ENCODE measurements around the gene MBOAT1.
"Not testable (repeated sequence)": the region's sequence is repeated elsewhere in the genome, so short reads cannot be mapped to it uniquely, and the experiment has no call there.

Gene MBOAT1

GRCh38 chr6:20170455-20171148, 41.7 kb downstream of the MBOAT1 start:
- no peak for DNase-seq (ENCODE audit: low spot score)

DNA sequence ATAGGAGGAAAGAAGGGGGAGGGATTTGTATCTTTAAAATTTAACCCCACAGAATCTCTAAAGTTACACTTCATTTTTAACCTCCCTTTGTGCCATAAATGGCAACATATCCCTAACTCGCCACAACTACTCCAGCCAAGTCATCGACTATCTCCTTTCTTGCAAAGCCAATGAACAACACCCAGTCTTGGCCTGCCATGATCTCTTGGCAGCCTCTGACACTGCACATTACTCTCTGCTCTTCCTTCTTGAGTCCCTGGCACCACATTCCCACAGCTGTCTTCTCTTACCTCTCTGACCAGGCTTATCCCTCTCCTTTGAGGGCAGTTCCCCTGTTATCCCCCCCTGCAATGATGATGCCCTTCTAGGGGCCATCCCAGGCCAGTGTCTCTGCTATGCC, 42.5 kb downstream of the MBOAT1 start:
- no peak for DNase-seq (ENCODE audit: low spot score)

DNA sequence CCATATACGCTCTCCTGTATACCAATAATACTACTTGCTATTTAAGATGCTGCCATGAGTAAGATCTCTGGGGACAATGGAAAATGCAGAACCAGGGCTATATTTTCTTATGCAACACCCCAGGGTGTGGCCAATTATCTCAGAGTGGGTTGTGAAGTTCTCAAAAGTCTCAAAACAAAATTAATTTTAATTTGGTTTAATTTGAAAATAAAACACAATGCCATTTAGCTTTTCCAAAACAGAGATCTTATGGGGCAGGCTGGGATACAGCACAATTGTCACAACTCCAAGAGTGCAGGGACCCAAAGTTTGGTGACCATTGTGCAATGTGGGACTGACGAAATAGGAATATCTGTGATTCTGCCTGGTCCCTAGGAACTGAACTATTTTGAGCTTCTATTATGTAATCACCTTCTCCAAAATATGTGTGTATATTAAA, 43.1 kb downstream of the MBOAT1 start:
- no peak for DNase-seq (ENCODE audit: low spot score)

DNA sequence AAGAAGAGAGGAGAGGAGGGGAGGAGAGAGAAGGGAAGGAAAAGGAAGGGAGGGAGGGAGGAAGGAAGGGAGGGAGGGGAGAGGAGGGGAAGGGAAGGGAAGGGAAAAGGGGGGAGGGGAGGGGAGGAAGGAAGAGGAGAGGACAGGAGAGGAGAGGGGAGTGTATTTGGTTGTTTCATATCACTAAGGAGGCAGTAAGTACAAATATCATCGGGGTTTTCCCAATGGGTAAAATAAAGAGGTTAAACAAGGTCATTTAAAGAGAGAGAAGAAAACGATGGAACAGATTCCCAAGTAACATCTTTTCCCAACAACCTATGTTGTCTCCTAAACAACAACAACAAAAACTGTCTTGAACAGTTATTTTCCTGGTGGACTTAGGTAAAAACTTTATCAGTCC, 43.6 kb downstream of the MBOAT1 start:
- no peak for DNase-seq (ENCODE audit: low spot score)

- DNase-seq (ENCODE audit: low spot score), result no peak
Measured at GRCh38 chr6:20167601-20168000, 44.7 kb downstream of the MBOAT1 start.

DNA sequence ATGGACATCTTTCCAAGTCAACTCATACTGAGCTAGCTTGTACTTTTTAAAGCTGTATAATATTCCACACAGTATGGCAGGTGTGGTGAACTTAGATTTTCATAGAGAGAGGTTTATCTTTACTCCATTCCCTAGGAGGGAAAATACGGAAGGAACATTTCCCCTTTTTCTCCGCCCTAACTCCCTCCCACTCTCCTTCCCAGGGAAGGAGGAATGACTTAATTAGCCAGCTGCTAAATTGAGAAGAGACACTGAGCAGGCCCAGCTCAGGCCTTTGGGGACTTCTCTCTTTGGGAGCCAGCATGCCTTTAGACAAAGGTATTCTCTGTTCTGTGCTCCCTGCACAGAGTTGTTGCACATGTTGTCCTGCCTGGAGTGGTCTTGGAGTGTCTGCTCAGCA, 46.1 kb downstream of the MBOAT1 start:
- DNase-seq (ENCODE audit: low spot score), result no peak

GRCh38 chr6:20162515-20162914, 49.8 kb downstream of the MBOAT1 start:
- no peak for DNase-seq (ENCODE audit: low spot score)

DNA sequence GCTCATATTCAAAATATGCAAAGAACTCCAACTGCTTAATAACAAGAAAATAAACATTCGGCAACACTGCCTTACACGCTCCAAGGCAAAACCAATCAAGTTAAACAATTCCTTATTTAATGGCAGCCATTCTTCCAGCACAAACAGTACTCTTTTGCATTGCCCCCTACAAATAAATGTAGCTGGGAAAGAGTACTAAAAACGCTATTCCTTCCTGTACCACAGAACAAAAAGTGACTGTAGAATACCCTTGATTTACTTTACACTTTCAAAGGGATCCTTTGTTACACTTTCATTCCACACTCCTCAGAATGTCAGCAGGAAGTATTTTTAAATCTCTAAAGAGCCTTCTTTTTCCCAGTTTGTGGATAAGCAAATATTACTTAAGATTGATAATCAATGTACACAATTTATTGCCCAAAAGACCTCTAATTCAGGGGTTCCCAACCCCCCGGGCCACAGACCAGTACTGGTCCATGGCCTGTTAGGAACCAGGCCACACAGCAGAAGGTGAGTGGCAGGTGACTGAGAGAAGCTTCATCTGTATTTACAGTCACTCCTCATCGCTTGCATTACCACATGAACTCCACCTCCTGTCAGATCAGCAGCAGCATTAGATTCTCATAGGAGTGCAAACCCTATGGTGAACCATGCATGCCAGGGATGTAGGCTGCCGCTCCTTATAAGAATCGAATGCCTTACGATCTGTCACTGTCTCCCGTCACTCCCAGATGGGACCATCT, 51.6 kb downstream of the MBOAT1 start:
- DNase-seq (ENCODE audit: low spot score), result no peak

GRCh38 chr6:20159781-20160540, 52.3 kb downstream of the MBOAT1 start:
- DNase-seq (ENCODE audit: low spot score), result no peak

GRCh38 chr6:20159098-20159497, 53.2 kb downstream of the MBOAT1 start:
- DNase-seq (ENCODE audit: low spot score), result no peak

GRCh38 chr6:20158676-20159075, 53.6 kb downstream of the MBOAT1 start:
- no peak for DNase-seq (ENCODE audit: low spot score)

DNA sequence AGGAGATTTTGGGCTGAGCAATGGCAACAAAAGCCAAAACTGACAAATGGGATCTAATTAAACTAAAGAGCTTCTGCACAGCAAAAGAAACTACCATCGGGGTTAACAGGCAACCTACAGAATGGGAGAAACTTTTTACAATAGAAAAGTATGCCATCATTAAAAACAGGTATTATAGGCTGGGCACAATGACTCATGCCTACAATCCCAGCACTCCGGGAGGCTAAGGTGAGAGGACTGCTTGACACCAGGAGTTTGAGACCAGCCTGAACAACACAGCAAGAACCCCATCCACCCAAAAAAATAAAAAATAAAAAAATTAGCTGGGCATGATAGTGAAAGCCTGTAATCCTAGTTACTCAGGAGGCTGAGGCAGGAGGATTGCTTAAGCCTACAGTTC, 55.4 kb downstream of the MBOAT1 start:
- DNase-seq (ENCODE audit: low spot score), result no peak

DNA sequence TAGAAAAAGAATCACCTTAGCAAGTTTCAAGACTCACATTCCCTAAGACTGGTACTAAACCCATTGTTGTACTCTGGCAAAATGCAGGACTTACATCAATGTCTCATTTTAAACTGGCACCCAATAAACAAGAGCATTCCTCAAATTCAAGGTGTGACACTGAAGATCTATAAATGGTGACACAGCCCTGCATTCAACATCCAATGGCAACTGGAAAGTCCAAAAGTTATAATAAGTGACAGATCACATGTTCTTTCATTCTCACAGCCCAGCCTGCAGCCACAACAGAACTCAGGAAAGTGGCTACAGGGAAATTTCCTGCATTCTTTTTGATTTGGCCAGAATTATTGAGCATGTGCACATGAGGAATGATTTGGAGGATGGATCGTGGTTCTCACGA, 57.5 kb downstream of the MBOAT1 start:
- no peak for DNase-seq (ENCODE audit: low spot score)

DNA sequence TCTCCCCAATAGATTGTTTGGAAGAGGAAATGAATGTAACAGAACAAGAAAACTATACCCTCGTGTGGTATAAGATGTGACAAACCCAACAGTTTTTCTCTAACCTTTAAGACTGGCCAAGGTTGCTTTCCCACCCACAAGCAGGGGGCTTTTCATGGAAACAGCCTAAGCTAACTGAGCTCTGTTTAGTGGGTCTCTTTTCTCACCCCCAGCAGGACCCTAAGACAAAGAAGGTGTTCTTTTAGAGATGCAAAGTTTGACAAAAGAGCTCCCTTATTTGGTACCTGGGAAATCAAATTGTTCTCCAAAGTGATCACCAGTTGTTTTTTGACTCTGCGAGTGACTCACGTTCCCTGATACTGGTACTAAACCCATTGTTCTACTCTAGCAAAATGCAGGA, 59.1 kb downstream of the MBOAT1 start:
- no peak for DNase-seq (ENCODE audit: low spot score)

DNA sequence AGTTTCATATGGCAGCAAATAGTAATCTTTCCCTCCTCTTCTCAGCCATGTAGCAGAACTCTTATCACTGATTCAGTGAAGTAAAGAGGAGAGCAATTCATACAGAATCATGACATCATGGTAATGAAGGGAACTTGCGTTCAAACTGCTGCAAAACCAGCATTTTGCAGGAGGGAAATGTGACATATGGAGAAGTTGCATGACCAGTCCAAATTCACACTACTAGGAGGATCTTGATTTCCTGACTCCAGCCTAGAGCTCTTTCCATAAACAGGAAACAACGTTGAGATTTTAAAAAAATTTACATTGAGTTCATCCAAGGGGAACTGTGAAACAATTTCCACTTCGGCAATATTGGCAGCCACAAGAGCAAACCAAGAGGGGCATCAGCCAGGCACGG, 63.8 kb downstream of the MBOAT1 start:
- no peak for DNase-seq (ENCODE audit: low spot score)

DNA sequence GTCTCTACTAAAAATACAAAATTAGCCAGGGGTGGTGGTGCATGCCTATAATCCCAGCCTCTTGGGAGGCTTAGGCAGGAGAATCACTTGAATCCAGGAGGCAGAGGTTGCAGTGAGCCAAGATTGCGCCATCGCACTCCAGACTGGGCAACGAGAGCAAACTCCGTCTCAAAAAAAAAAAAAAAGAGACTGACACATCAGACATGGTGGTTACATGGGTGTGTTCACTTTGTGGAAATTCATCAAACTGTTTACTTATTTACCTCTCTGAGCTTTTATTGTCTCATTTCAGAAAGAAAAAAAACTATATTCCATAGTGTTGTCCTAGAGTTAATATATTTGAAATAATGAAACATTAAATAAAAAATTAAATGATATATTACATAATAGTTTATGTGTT, 64.8 kb downstream of the MBOAT1 start:
- DNase-seq (ENCODE audit: low spot score), result no peak

DNA sequence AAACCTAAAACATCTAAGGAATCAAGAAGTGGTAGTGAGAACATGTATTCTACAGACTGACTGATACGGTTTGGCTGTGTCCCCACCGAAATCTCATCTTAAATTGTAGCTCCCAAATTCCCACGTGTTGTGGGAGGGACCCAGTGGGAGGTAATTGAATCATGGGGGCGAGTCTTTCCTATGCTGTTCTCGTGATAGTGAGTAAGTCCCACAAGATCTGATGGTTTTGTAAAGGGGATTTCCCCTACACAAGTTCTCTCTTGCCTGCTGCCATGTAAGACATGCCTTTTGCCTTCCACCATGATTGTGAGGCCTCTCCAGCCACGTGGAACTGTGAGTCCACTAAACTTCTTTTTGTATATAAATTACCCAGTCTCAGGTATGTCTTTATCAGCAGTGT, 65.4 kb downstream of the MBOAT1 start:
- not testable (repeated sequence) for DNase-seq (ENCODE audit: low spot score)

- no peak for DNase-seq (ENCODE audit: low spot score)
Measured at GRCh38 chr6:20146291-20146690, 66.0 kb downstream of the MBOAT1 start.

DNA sequence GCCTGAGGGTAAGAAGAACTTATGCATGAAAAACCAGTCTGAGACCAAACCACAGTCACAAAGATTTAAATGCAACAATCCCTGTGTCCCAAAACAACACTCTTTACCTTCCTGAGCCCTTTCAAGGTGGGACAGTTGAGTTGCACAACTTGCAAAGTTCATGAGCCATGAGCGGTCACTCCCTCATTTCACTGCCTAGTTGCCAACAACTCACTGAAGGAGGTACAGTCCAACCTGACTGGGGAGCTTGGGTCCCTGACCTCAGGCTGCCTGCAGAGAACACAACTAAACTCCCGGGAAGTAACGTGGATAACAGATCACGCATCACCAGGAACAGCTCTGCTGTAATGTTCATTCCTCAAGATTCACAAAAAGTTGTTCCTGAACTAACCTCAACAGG, 69.4 kb downstream of the MBOAT1 start:
- DNase-seq (ENCODE audit: low spot score), result no peak

- DNase-seq (ENCODE audit: low spot score), result no peak
Measured at GRCh38 chr6:20141931-20142330, 70.3 kb downstream of the MBOAT1 start.

DNA sequence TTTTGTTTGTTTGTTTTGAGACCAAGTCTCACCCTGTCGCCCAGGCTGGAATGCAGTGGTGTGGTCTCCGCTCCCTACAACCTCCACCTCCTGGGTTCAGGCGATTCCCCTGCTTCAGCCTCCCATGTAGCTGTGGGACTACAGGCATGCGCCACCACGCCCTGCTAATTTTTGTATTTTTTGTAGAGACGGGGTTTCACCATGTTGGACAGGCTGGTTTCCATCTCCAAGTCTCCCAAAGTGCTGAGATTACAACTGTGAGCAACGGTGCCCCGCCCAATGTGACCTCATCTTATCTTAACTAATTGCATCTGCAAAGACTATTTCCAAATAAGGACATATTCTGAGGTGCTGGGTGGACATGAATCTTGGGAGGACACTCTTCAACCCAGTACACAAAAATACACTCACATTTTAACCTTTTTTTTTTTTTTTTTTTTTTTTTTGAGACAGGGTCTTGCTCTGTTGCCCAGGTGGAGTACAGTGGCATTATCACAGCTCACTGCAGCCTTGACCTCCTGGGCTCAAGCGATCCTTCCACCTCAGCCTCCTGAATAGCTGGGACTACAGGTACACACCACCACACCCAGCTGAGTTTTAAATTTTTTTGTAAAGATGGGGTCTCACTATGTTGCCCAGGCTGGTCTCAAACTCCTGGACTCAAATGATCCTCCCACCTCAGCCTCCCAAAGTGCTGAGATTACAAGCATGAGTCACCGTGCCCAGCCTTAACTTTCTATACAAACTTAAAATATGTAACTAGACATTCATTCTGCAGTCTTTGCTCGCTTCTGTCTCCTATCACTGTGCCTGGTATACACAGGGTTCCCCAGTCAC, 72.9 kb downstream of the MBOAT1 start:
- DNase-seq (ENCODE audit: low spot score), result not testable (repeated sequence)

DNA sequence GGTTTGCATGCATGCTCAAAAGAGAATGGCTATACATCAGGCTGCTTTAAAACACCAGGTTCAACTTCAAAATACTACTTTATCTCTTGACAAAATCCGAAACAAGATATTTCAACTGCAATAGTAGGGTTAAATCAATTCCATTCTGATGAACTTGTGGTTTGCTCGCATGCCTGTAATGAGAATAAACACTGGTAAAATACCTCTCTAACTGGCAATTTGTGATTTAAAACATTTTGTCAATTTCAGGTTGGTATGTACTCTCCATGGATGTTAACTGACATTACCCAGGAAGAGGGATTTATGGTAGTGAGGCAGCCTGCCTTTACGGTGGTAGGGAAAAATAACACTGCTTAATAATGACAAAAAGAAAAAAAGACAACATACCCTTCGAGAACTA, 74.4 kb downstream of the MBOAT1 start:
- no peak for DNase-seq (ENCODE audit: low spot score)
